Measurements from ENCODE around the gene PTPRM. TPM values are rescaled to one million over a fixed set of nuclear protein-coding genes. Genes with fewer than 3 reads are reported as not detected.

Gene PTPRM
- total RNA-seq, 1 donor from 2014 or later, result 71.3 TPM

DNA sequence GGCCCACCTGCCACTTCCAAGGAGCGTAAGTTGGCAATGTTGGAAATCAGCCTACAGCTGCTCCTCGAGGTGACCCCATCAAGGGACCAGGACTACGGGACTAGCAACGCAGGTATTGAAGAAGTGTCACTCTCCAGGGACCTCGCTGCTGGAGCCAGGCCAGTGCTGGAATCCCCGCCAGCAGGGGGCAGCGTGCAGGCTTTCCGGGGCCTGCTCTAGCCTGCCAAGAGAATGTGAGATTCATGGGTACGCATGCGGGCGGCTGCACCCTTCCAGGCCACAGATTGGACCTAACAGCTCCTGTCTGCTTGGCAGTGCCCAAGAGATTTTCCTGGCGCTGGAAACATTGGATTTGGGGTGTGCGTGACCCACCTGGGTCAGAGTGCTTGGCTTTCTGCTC, 859.3 kb downstream of the PTPRM start:
- Mint-ChIP-seq H3K9me3 (no peaks in the 10 kb centered on the region), H3K36me3 (no peaks in the 10 kb centered on the region), H3K27me3 (ENCODE audit: low read depth) (no peaks in the 10 kb centered on the region), H3K4me1 (peaks cover 9% of the 10 kb centered on the region), H3K4me3 (no peak overlapping the region), H3K27ac (no peak overlapping the region)
- no peak for DNase-seq (ENCODE audit: low spot score in 2 of 2, unreplicated experiment in 2 of 2)
- TF ChIP-seq, protein P1, sequence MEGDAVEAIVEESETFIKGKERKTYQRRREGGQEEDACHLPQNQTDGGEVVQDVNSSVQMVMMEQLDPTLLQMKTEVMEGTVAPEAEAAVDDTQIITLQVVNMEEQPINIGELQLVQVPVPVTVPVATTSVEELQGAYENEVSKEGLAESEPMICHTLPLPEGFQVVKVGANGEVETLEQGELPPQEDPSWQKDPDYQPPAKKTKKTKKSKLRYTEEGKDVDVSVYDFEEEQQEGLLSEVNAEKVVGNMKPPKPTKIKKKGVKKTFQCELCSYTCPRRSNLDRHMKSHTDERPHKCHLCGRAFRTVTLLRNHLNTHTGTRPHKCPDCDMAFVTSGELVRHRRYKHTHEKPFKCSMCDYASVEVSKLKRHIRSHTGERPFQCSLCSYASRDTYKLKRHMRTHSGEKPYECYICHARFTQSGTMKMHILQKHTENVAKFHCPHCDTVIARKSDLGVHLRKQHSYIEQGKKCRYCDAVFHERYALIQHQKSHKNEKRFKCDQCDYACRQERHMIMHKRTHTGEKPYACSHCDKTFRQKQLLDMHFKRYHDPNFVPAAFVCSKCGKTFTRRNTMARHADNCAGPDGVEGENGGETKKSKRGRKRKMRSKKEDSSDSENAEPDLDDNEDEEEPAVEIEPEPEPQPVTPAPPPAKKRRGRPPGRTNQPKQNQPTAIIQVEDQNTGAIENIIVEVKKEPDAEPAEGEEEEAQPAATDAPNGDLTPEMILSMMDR (IDR thresholded peaks at IDR 0.05; ENCODE audit: unreplicated experiment), result peak; percentile 46

DNA sequence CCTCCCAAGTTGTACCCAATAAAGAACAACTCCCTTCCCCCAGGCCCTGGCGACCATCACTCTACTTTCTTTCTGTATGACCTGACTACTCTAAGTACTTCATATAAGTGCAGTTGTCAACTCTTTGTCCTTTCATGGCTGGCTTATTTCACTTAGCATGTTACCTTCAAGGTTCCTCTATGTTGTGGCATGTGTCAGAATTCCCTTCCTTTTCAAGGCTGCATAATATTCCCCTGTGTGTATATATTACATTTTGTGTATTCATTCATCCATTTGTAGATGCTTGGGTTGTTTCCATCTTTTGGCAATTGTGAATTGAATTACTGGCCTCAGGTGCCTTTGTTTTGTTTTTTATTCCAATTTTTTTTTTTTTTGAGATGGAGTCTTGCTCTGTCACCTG, 860.2 kb downstream of the PTPRM start:
- H3K4me3 Mint-ChIP-seq, result no peak overlapping the region
- TF ChIP-seq, protein P1 (IDR thresholded peaks at IDR 0.05; ENCODE audit: unreplicated experiment), result no peak
- no peaks in the 10 kb centered on the region for H3K27me3 Mint-ChIP-seq (ENCODE audit: low read depth)
- DNase-seq (ENCODE audit: low spot score in 2 of 2, unreplicated experiment in 2 of 2), result no peak
- H3K36me3 Mint-ChIP-seq, result no peaks in the 10 kb centered on the region
- no peak overlapping the region for H3K27ac Mint-ChIP-seq
- H3K4me1 Mint-ChIP-seq, result peaks cover 9% of the 10 kb centered on the region
- H3K9me3 Mint-ChIP-seq, result no peaks in the 10 kb centered on the region

DNA sequence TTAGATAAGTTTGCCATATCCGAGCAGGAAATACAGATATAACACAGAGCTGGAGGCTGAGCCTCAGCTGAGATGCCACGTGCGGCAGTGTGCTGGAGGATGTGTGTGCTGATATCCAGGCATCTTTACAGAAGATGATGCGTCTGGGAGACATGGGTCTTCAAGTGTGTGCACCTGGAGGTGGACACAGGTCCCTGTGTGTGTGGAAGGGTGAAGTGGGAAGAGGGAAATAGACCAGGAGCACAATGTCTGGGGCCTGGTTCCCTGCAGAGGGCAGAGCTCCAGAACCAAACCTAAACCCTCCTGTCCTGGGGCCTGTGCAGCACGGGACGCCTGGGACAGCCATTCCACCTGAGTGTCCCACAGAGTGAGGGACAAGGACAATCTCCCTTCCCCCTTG, 861.8 kb downstream of the PTPRM start:
- TF ChIP-seq, protein P1 (IDR thresholded peaks at IDR 0.05; ENCODE audit: unreplicated experiment), result no peak

DNA sequence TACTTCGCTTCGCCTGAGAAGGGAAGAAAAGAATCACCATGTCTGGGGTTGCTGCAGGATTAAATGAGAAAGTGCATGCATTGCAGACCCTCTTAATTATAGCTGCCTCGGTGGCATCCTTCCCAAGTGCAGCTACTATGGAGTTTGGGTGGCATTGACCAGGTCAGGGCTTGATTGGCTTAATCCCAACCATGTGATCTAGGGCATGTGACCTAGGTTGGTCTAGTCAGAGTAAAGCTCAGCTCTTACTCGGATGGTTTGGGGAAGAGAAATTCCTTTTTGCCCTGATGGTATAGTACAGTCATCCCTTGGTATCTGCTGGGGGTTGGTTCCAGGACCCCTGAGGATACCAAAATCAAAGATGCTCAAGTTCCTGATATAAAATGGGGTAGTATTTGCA, 863.9 kb downstream of the PTPRM start:
- Mint-ChIP-seq H3K36me3 (no peaks in the 10 kb centered on the region), H3K9me3 (no peaks in the 10 kb centered on the region), H3K4me1 (peaks cover 5% of the 10 kb centered on the region), H3K27me3 (ENCODE audit: low read depth) (peaks cover 5% of the 10 kb centered on the region), H3K4me3 (no peak overlapping the region), H3K27ac (no peak overlapping the region)
- no peak for DNase-seq (ENCODE audit: low spot score in 2 of 2, unreplicated experiment in 2 of 2)
- TF ChIP-seq, protein P1 (IDR thresholded peaks at IDR 0.05; ENCODE audit: unreplicated experiment), result no peak

More for the DNA sequence above, 861.8 kb downstream of the PTPRM start:
- DNase-seq (ENCODE audit: low spot score in 2 of 2, unreplicated experiment in 2 of 2), result no peak
- no peaks in the 10 kb centered on the region for H3K36me3 Mint-ChIP-seq
- no peaks in the 10 kb centered on the region for H3K9me3 Mint-ChIP-seq
- H3K27ac Mint-ChIP-seq, result no peak overlapping the region
- no peak overlapping the region for H3K4me3 Mint-ChIP-seq
- peaks cover 9% of the 10 kb centered on the region for H3K4me1 Mint-ChIP-seq
- H3K27me3 Mint-ChIP-seq (ENCODE audit: low read depth), result peaks cover 2% of the 10 kb centered on the region

DNA sequence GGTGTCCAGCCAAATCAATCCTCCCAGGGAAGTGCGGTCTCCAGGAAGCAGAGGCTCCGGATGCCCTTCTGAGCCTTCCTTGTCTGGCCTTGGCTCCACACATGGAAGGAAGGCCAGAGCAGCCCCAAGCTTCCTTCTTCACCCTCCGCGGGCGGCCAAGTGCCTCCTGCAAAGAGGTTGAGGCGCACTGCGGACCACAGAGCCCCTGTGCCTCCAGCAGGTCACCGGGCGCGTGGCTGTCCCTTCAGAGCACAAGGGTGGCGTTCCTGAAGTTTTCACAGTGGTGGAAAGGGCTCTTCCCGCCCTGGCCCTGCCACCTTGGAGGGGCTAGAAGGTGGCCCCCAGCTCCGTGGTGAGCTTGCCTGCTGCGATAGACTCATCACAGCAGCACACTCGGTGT, 866.2 kb downstream of the PTPRM start:
- TF ChIP-seq, protein P1 (IDR thresholded peaks at IDR 0.05; ENCODE audit: unreplicated experiment), result no peak
- no peak overlapping the region for H3K4me3 Mint-ChIP-seq
- no peaks in the 10 kb centered on the region for H3K36me3 Mint-ChIP-seq
- H3K4me1 Mint-ChIP-seq, result peaks cover under 1% of the 10 kb centered on the region
- H3K27ac Mint-ChIP-seq, result no peak overlapping the region
- H3K9me3 Mint-ChIP-seq, result no peaks in the 10 kb centered on the region
- H3K27me3 Mint-ChIP-seq (ENCODE audit: low read depth), result peaks cover 5% of the 10 kb centered on the region
- DNase-seq (ENCODE audit: low spot score in 2 of 2, unreplicated experiment in 2 of 2), result no peak

DNA sequence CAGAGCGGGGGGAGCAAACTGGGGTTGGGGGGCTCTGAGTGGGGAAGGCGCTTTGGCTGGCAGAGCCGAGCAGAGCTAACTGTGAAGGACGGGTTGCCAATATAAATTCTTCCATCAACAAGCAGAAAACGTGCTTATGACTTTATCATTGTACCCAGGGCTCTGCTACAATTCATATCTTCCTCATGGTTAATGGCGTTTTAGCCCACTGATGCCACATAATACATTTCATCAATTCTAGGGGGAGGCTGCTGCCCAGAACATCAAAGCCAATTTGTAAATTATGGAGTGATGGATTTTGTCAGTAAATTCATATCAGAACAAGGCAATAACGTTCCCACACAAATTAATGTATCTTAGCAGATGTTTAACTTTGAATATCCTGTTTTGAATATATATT, 866.7 kb downstream of the PTPRM start:
- Mint-ChIP-seq H3K9me3 (no peaks in the 10 kb centered on the region), H3K27me3 (ENCODE audit: low read depth) (peaks cover 5% of the 10 kb centered on the region), H3K27ac (no peak overlapping the region), H3K4me3 (no peak overlapping the region), H3K36me3 (no peaks in the 10 kb centered on the region), H3K4me1 (no peaks in the 10 kb centered on the region)
- DNase-seq (ENCODE audit: low spot score in 2 of 2, unreplicated experiment in 2 of 2), result no peak
- TF ChIP-seq, protein P1 (IDR thresholded peaks at IDR 0.05; ENCODE audit: unreplicated experiment), result no peak
